ENCODE measurements around the gene CCDC71L. TPM values are rescaled to one million over a fixed set of nuclear protein-coding genes. Genes with fewer than 3 reads are reported as not detected.

CCDC71L gene
- polyA plus RNA-seq, 1 of the 3 experiments (the other 2 are of a cell fraction): 30.0 TPM

DNA sequence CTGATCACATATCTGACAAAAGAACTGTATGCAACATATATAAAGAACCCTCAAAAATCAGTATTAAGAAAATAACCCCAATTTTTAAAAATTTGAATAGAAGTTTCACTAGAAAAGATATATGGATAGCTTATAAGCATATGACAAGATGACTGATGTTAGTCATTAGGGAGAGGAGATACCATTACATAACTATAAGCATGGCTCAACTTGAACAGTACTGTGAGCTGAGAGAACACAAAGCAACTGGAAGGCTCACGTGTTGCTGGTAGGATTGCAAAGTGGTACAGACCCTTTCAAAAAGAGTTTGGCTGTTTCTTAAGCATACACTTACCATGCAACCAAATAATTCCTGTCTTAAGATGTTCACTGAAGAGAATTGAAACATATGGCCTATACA lies 14.7 kb downstream of the CCDC71L start:
- H3K4me1 ChIP-seq (ENCODE audit: control insufficient read depth in 1 of 2, insufficient read depth in 2 of 2, low read depth in 1 of 2, low read length in 1 of 2): peaks cover 0 to 3% of the 10 kb centered on the region in 2 experiments; a peak in 1 of 4 replicates
- no peak overlapping the region for H3K9ac ChIP-seq
- H3K27me3 ChIP-seq (ENCODE audit: insufficient read depth): no peaks in the 10 kb centered on the region
- no peaks in the 10 kb centered on the region for H3F3A ChIP-seq (replicated peaks; ENCODE audit: insufficient read depth)
- TF ChIP-seq NFIC (IDR thresholded peaks at IDR 0.05; ENCODE audit: borderline replicate concordance) (no peak), SIN3A (IDR thresholded peaks at IDR 0.05; ENCODE audit: borderline replicate concordance, low read depth, low read length) (no peak), YY1 (IDR thresholded peaks at IDR 0.05; ENCODE audit: low read depth) (no peak), JUND (IDR thresholded peaks at IDR 0.05) (no peak), TAF1 (IDR thresholded peaks at IDR 0.05; ENCODE audit: borderline replicate concordance, low read depth, low read length) (no peak), GABPA (IDR thresholded peaks at IDR 0.05; ENCODE audit: low read depth) (no peak), MEF2A (IDR thresholded peaks at IDR 0.05; ENCODE audit: borderline replicate concordance, low read depth) (no peak), GATA2 (CRISPR knock-in tag; IDR thresholded peaks at IDR 0.05) (no peak), FOXJ3 (CRISPR knock-in tag; IDR thresholded peaks at IDR 0.05) (no peak), ELF1 (IDR thresholded peaks at IDR 0.05) (no peak)
- TF ChIP-seq, protein P1, sequence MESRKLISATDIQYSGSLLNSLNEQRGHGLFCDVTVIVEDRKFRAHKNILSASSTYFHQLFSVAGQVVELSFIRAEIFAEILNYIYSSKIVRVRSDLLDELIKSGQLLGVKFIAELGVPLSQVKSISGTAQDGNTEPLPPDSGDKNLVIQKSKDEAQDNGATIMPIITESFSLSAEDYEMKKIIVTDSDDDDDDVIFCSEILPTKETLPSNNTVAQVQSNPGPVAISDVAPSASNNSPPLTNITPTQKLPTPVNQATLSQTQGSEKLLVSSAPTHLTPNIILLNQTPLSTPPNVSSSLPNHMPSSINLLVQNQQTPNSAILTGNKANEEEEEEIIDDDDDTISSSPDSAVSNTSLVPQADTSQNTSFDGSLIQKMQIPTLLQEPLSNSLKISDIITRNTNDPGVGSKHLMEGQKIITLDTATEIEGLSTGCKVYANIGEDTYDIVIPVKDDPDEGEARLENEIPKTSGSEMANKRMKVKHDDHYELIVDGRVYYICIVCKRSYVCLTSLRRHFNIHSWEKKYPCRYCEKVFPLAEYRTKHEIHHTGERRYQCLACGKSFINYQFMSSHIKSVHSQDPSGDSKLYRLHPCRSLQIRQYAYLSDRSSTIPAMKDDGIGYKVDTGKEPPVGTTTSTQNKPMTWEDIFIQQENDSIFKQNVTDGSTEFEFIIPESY (IDR thresholded peaks at IDR 0.05; ENCODE audit: borderline replicate concordance, low read depth): no peak
- TF ChIP-seq, protein P2, sequence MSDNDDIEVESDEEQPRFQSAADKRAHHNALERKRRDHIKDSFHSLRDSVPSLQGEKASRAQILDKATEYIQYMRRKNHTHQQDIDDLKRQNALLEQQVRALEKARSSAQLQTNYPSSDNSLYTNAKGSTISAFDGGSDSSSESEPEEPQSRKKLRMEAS (IDR thresholded peaks at IDR 0.05; ENCODE audit: low read depth): no peak
- TF ChIP-seq, protein P3, sequence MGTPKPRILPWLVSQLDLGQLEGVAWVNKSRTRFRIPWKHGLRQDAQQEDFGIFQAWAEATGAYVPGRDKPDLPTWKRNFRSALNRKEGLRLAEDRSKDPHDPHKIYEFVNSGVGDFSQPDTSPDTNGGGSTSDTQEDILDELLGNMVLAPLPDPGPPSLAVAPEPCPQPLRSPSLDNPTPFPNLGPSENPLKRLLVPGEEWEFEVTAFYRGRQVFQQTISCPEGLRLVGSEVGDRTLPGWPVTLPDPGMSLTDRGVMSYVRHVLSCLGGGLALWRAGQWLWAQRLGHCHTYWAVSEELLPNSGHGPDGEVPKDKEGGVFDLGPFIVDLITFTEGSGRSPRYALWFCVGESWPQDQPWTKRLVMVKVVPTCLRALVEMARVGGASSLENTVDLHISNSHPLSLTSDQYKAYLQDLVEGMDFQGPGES (IDR thresholded peaks at IDR 0.05; ENCODE audit: low read depth, low read length): no peak
- TF ChIP-seq, protein P4, sequence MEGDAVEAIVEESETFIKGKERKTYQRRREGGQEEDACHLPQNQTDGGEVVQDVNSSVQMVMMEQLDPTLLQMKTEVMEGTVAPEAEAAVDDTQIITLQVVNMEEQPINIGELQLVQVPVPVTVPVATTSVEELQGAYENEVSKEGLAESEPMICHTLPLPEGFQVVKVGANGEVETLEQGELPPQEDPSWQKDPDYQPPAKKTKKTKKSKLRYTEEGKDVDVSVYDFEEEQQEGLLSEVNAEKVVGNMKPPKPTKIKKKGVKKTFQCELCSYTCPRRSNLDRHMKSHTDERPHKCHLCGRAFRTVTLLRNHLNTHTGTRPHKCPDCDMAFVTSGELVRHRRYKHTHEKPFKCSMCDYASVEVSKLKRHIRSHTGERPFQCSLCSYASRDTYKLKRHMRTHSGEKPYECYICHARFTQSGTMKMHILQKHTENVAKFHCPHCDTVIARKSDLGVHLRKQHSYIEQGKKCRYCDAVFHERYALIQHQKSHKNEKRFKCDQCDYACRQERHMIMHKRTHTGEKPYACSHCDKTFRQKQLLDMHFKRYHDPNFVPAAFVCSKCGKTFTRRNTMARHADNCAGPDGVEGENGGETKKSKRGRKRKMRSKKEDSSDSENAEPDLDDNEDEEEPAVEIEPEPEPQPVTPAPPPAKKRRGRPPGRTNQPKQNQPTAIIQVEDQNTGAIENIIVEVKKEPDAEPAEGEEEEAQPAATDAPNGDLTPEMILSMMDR (IDR thresholded peaks at IDR 0.05): no peak
- no peak overlapping the region for H3K4me3 ChIP-seq (ENCODE audit: low read depth in 2 of 2, low read length in 1 of 2)
- no peak overlapping the region for H3K4me2 ChIP-seq
- no peak overlapping the region for H2AFZ ChIP-seq (ENCODE audit: low read depth)
- no peaks in the 10 kb centered on the region for H3K36me3 ChIP-seq (replicated peaks in 1 of 2; ENCODE audit: control insufficient read depth in 1 of 2, insufficient read depth in 2 of 2, low read length in 1 of 2)
- no peaks in the 10 kb centered on the region for H3K79me2 ChIP-seq (ENCODE audit: insufficient read depth)
- H3K9me3 ChIP-seq: 0 out of 2 replicates have a peak, but pooled peaks cover 3% of the 10 kb centered on the region
- H4K20me1 ChIP-seq (ENCODE audit: insufficient read depth): no peaks in the 10 kb centered on the region
- H3K9me2 ChIP-seq: no peaks in the 10 kb centered on the region
- ChIA-PET CTCF (interaction anchor here (0.9 to 1.0 kb wide), 2 partner anchors 13 to 469 kb away, joined by 3 read pairs; no protein-coding TSS in a partner anchor), POLR2A (no interaction called here)
- no peak for DNase-seq
- no peak overlapping the region for H3K27ac ChIP-seq (ENCODE audit: low read depth in 2 of 2, low read length in 1 of 2)
- 65% methylated on average over 1 of the region's 1 CpG for WGBS (ENCODE audit: low lambda C conversion rate)
